ENCODE measurements around the gene PSMG2. TPM values are rescaled to one million over a fixed set of nuclear protein-coding genes. Genes with fewer than 3 reads are reported as not detected.
A peak's percentile ranks its signal among the peaks of the same experiment; 100 is the strongest.

Gene PSMG2
- total and polyA plus RNA-seq, 2 of the 13 experiments (the other 11 are each of a cell fraction or from before 2014, with no cell fraction given) = 53.4 to 94.8 TPM

- TF ChIP-seq RERE (CRISPR knock-in tag; IDR thresholded peaks at IDR 0.05; ENCODE audit: low read depth) = no peak
- TF ChIP-seq ZNF317 (CRISPR knock-in tag; IDR thresholded peaks at IDR 0.05) = peak; percentile 42; the same call in 1 of the 2 replicates
- no peak for TF ChIP-seq ARNT (IDR thresholded peaks at IDR 0.05)
- no peak for TF ChIP-seq ZNF790 (CRISPR knock-in tag; IDR thresholded peaks at IDR 0.05; ENCODE audit: borderline replicate concordance)
- TF ChIP-seq ZNF18 (CRISPR knock-in tag; IDR thresholded peaks at IDR 0.05; ENCODE audit: insufficient replicate concordance) = peak; percentile 36
- no peak for TF ChIP-seq MIXL1 (CRISPR knock-in tag; IDR thresholded peaks at IDR 0.05)
- TF ChIP-seq ZBTB8A (CRISPR knock-in tag; IDR thresholded peaks at IDR 0.05; ENCODE audit: borderline replicate concordance, low read depth) = no peak
- TF ChIP-seq ZNF678 (CRISPR knock-in tag; IDR thresholded peaks at IDR 0.05) = peak; percentile 35; the same call in 1 of the 2 replicates
- no peak for TF ChIP-seq EZH2 (conservative IDR thresholded peaks at IDR 0.05; ENCODE audit: low read depth, low read length)
- no peak for TF ChIP-seq ZFP90 (CRISPR knock-in tag; IDR thresholded peaks at IDR 0.05; ENCODE audit: borderline replicate concordance)
- TF ChIP-seq GLMP (CRISPR knock-in tag; IDR thresholded peaks at IDR 0.05; ENCODE audit: borderline replicate concordance) = no peak
- no peak for TF ChIP-seq CSRNP2 (CRISPR knock-in tag; conservative IDR thresholded peaks at IDR 0.05; ENCODE audit: low read depth)
- no peak for TF ChIP-seq CEBPB (IDR thresholded peaks at IDR 0.05; ENCODE audit: borderline replicate concordance, low read depth, low read length)
- TF ChIP-seq CC2D1A (CRISPR knock-in tag; IDR thresholded peaks at IDR 0.05) = no peak
- no peak for TF ChIP-seq ZNF10 (CRISPR knock-in tag; IDR thresholded peaks at IDR 0.05; ENCODE audit: borderline replicate concordance, low read depth)
- no peak for TF ChIP-seq POLR2AphosphoS2 (IDR thresholded peaks at IDR 0.05; ENCODE audit: low read depth, low read length)
- TF ChIP-seq DR1 (CRISPR knock-in tag; IDR thresholded peaks at IDR 0.05) = peak; percentile 69; the same call in 1 of the 2 replicates
Observed at GRCh38 chr18:12702221-12703095, at the start of gene PSMG2, which contains the start of gene CEP76 (continued).

Measured in HepG2 (cell line).